Lower leg skin (tissue), 3 donors: Measurements from ENCODE around the gene ITPRID1.

Source experiments
- POLR2A ChIP-seq, 2 donors: fragments of 450-650 bp; IDR thresholded peaks; one replicate each; pipeline ENCODE4 v1.6.1; 2016 to 2017; ENCODE audit warnings: antibody characterized with exemption in 2 of 2, mild to moderate bottlenecking in 1 of 2, moderate library complexity in 1 of 2
- TF ChIP-seq, protein P1 (sequence below), 3 donors: fragments of 450-650 bp; IDR thresholded peaks; one replicate each; pipeline ENCODE4 v1.5.1; 2016; ENCODE audit warnings: antibody characterized with exemption in 3 of 3, mild to moderate bottlenecking in 3 of 3, moderate library complexity in 2 of 3

DNA sequence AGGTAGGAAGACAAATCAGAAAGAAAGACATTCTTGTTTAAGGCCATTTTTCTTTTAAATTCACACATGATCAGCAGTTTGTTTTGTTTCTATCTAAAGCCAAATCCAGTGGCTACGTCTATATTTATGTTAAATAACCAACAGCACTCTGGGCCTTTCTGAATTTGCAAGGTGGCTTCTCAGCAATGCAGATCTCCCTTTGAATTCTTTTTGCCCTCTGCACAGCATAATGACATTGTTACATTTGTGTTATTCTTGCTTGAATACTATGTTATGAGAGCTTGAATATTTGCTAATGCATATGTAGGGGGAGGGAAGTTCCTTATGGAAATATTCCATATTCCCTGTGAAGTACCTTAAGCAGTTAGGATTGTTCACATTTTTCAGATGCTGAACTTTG is 99.7 kb downstream of the ITPRID1 start:
- TF ChIP-seq POLR2A (IDR thresholded peaks at IDR 0.05) = no peak
- TF ChIP-seq, protein P1, sequence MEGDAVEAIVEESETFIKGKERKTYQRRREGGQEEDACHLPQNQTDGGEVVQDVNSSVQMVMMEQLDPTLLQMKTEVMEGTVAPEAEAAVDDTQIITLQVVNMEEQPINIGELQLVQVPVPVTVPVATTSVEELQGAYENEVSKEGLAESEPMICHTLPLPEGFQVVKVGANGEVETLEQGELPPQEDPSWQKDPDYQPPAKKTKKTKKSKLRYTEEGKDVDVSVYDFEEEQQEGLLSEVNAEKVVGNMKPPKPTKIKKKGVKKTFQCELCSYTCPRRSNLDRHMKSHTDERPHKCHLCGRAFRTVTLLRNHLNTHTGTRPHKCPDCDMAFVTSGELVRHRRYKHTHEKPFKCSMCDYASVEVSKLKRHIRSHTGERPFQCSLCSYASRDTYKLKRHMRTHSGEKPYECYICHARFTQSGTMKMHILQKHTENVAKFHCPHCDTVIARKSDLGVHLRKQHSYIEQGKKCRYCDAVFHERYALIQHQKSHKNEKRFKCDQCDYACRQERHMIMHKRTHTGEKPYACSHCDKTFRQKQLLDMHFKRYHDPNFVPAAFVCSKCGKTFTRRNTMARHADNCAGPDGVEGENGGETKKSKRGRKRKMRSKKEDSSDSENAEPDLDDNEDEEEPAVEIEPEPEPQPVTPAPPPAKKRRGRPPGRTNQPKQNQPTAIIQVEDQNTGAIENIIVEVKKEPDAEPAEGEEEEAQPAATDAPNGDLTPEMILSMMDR (IDR thresholded peaks at IDR 0.05) = no peak
